Smooth muscle cell (in vitro differentiated cells): Measurements from ENCODE around the gene RARS1. TPM values are rescaled to one million over a fixed set of nuclear protein-coding genes. Genes with fewer than 3 reads are reported as not detected.

Source experiments
- DNase-seq: peaks from one replicate; lab custom pipeline; 2025; ENCODE audit not compliant: unreplicated experiment; lab: John Stamatoyannopoulos, UW
- H2AFZ ChIP-seq: fragments of 200-600 bp; sonication (generic); 2 replicates; pipeline ENCODE4 v1.6.0; 2016; ENCODE audit warnings: antibody characterized with exemption, low read depth, mild to moderate bottlenecking
- H3F3A ChIP-seq: fragments of 200-600 bp; sonication (generic); 2 replicates; pipeline ENCODE4 v1.6.0; 2017; ENCODE audit warnings: antibody characterized with exemption, low read depth
- H3K27ac ChIP-seq: fragments of 200-600 bp; sonication (generic); 2 replicates; pipeline ENCODE4 v1.5.1; 2016; ENCODE audit warnings: low read depth, mild to moderate bottlenecking
- H3K27me3 ChIP-seq: fragments of 200-600 bp; sonication (generic); 2 replicates; pipeline ENCODE4 v1.6.1; 2016; ENCODE audit warnings: low read depth, mild to moderate bottlenecking
- H3K36me3 ChIP-seq: fragments of 200-600 bp; sonication (generic); 2 replicates; pipeline ENCODE4 v1.5.1; 2016; ENCODE audit warnings: low read depth
- H3K4me1 ChIP-seq: fragments of 200-600 bp; sonication (generic); 2 replicates; pipeline ENCODE4 v1.5.1; 2016; ENCODE audit warnings: low read depth
- H3K4me2 ChIP-seq: fragments of 200-600 bp; sonication (generic); 2 replicates; pipeline ENCODE4 v1.6.0; 2016; ENCODE audit warnings: mild to moderate bottlenecking
- H3K4me3 ChIP-seq: fragments of 200-600 bp; sonication (generic); 2 replicates; pipeline ENCODE4 v1.5.1; 2016; ENCODE audit warnings: mild to moderate bottlenecking
- H3K79me2 ChIP-seq: fragments of 200-600 bp; sonication (generic); 2 replicates; pipeline ENCODE4 v1.6.0; 2016; ENCODE audit warnings: low read depth, mild to moderate bottlenecking
- H3K9ac ChIP-seq: fragments of 200-600 bp; sonication (generic); 2 replicates; pipeline ENCODE4 v1.6.0; 2016; ENCODE audit warnings: low read depth
- H3K9me3 ChIP-seq: fragments of 200-600 bp; sonication (generic); replicated peaks from 2 replicates; pipeline ENCODE4 v1.5.1; 2016; ENCODE audit warnings: low read depth
- H4K20me1 ChIP-seq: fragments of 200-600 bp; sonication (generic); 2 replicates; pipeline ENCODE4 v1.6.0; 2016; ENCODE audit warnings: low read depth
- WGBS: methylation state at CpG from one replicate; pipeline ENCODE4 v1.1.7; 2016; ENCODE audit warnings: low lambda C conversion rate; 5-methylcytosine and 5-hydroxymethylcytosine counted together
- polyA plus RNA-seq: library from polyadenylated mRNA; unstranded; fragments of >200 nt; fragmentation: Nextera tagmentation; extraction: Ambion mirVana; gene quantifications from 2 replicates; pipeline ENCODE4 v1.2.1, GENCODE V29; 2016
- total RNA-seq: library from RNA; depleted of rRNA; stranded (reverse); fragments of >200 nt; gene quantifications from 2 replicates; pipeline ENCODE4 v1.2.3, GENCODE V29; 2014
- TF ChIP-seq, protein P1 (sequence below): fragments of 200-600 bp; sonication (generic); IDR thresholded peaks from 2 replicates; pipeline ENCODE4 v1.5.1; 2017; ENCODE audit warnings: borderline replicate concordance, mild to moderate bottlenecking, antibody characterized with exemption; ENCODE audit not compliant: insufficient read depth, poor library complexity, severe bottlenecking

The RARS1 gene
- total and polyA plus RNA-seq, 2 experiments from 2014 or later = 104 to 221 TPM

DNA sequence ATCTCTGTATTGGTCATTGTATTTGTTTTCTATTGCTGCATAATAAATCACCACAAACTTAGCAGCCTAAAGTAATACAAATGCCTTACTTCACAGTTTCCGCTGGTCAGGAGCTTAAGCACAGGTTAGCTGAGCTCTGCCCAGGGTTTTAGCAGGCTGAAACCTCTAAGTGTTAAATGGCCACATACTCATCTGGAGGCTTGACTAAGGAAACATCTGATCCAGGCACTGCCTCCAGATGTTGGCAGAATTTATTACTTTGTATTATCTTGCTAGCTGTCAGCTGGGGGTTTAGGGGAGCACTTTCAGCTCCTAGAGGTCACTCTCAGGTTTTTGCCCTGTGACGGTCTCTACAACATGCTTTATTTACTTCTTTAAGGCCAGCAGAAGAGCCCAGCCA, 23.2 kb upstream of the RARS1 start:
- no peak overlapping the region for H3K27ac ChIP-seq
- no peak overlapping the region for H2AFZ ChIP-seq
- no peak for DNase-seq
- H3K27me3 ChIP-seq = no peaks in the 10 kb centered on the region
- TF ChIP-seq, protein P1, sequence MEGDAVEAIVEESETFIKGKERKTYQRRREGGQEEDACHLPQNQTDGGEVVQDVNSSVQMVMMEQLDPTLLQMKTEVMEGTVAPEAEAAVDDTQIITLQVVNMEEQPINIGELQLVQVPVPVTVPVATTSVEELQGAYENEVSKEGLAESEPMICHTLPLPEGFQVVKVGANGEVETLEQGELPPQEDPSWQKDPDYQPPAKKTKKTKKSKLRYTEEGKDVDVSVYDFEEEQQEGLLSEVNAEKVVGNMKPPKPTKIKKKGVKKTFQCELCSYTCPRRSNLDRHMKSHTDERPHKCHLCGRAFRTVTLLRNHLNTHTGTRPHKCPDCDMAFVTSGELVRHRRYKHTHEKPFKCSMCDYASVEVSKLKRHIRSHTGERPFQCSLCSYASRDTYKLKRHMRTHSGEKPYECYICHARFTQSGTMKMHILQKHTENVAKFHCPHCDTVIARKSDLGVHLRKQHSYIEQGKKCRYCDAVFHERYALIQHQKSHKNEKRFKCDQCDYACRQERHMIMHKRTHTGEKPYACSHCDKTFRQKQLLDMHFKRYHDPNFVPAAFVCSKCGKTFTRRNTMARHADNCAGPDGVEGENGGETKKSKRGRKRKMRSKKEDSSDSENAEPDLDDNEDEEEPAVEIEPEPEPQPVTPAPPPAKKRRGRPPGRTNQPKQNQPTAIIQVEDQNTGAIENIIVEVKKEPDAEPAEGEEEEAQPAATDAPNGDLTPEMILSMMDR = no peak
- no peaks in the 10 kb centered on the region for H4K20me1 ChIP-seq
- H3K4me3 ChIP-seq = no peak overlapping the region
- H3K9ac ChIP-seq = no peak overlapping the region
- H3F3A ChIP-seq = no peaks in the 10 kb centered on the region
- WGBS = 97% methylated on average over 2 of the region's 2 CpGs
- H3K9me3 ChIP-seq = no peaks in the 10 kb centered on the region
- H3K36me3 ChIP-seq = no peaks in the 10 kb centered on the region
- no peaks in the 10 kb centered on the region for H3K79me2 ChIP-seq
- H3K4me2 ChIP-seq = no peak overlapping the region
- H3K4me1 ChIP-seq = no peaks in the 10 kb centered on the region

DNA sequence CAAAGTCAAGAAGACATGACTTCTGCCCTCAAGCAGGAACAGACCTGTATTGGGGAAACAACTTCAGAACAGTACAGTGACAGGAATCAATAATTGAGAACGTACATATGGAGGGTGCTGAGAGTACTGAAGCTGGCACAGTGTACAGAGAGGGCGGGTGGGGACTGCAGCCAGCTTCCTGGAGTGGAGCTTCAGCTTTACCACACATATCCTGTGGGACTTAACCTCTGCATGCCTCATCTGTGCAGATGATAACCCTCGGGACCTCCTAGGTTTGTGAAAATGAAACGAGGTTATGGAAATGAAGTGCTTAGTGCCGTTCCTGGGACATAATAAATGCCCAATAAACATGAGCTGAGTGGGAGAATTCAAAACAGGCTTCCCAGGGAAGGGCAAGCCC, 22.1 kb upstream of the RARS1 start:
- Histone ChIP-seq H3K27me3 (no peaks in the 10 kb centered on the region), H3K9ac (no peak overlapping the region), H3K9me3 (no peaks in the 10 kb centered on the region), H3F3A (no peaks in the 10 kb centered on the region), H4K20me1 (no peaks in the 10 kb centered on the region), H3K4me3 (no peak overlapping the region), H3K36me3 (no peaks in the 10 kb centered on the region), H2AFZ (no peak overlapping the region), H3K4me2 (no peak overlapping the region), H3K27ac (no peak overlapping the region), H3K4me1 (no peaks in the 10 kb centered on the region), H3K79me2 (no peaks in the 10 kb centered on the region)
- TF ChIP-seq, protein P1 = no peak
- no peak for DNase-seq
- WGBS = 87% methylated on average over 5 of the region's 5 CpGs

DNA sequence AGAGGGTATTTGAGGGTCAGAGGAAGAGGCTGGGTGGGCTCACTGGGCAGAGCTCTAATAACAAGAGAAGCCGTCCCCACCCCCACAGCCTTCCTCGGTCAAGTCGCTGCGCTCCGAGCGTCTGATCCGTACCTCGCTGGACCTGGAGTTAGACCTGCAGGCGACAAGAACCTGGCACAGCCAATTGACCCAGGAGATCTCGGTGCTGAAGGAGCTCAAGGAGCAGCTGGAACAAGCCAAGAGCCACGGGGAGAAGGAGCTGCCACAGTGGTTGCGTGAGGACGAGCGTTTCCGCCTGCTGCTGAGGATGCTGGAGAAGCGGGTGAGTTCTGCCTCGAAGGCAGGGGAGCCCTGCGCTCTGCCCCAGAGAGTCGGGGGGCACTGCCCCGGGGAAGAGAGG, 21.6 kb upstream of the RARS1 start:
- Histone ChIP-seq H3K9ac (no peak overlapping the region), H3K27ac (no peak overlapping the region), H3K4me2 (no peak overlapping the region), H3F3A (no peaks in the 10 kb centered on the region), H3K4me1 (no peaks in the 10 kb centered on the region), H3K36me3 (no peaks in the 10 kb centered on the region), H3K4me3 (no peak overlapping the region), H2AFZ (no peak overlapping the region), H3K27me3 (no peaks in the 10 kb centered on the region), H3K79me2 (no peaks in the 10 kb centered on the region), H3K9me3 (no peaks in the 10 kb centered on the region), H4K20me1 (no peaks in the 10 kb centered on the region)
- no peak for DNase-seq
- TF ChIP-seq, protein P1 = no peak
- 98% methylated on average over 20 of the region's 20 CpGs for WGBS

DNA sequence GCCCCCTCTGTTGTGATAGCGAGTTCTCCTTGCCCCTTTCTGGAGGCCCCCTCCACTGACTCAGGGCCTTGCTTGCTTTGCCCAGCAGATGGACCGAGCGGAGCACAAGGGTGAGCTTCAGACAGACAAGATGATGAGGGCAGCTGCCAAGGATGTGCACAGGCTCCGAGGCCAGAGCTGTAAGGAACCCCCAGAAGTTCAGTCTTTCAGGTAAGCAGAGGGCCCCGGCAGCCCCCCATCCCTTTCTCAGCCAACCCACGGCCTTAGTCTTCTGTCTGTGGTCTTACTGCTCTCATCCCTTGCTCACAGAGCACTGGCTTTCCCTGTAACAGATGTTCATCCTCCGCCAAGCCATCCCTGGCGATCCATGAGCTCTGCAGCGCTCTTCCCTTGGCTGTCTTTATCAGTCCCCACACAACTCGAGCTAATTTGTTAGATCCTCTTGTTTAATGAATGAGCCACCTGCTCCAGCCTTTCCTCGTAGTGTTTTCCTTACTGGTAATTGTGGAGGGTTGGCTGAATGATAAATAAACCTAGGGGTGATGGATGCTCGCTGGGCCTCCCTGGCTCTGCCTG, 18.4 kb upstream of the RARS1 start:
- Histone ChIP-seq H3K36me3 (no peaks in the 10 kb centered on the region), H3K4me1 (peaks cover 5% of the 10 kb centered on the region), H3K4me2 (no peak overlapping the region), H3K4me3 (no peak overlapping the region), H3F3A (peaks cover 7% of the 10 kb centered on the region), H3K9ac (no peak overlapping the region), H2AFZ (no peak overlapping the region), H3K79me2 (no peaks in the 10 kb centered on the region), H3K27me3 (no peaks in the 10 kb centered on the region), H4K20me1 (no peaks in the 10 kb centered on the region), H3K27ac (no peak overlapping the region), H3K9me3 (no peaks in the 10 kb centered on the region)
- 97% methylated on average over 12 of the region's 12 CpGs for WGBS
- TF ChIP-seq, protein P1 = no peak
- DNase-seq = no peak
